Amniotic epithelial cell (primary cell): ENCODE results near the gene TAL1.
"Not testable (repeated sequence)": the region's sequence is repeated elsewhere in the genome, so short reads cannot be mapped to it uniquely, and the experiment has no call there.

ENCODE experiments used
- DNase-seq: peaks from one replicate; pipeline ENCODE4 v3.0.0-alpha.2; 2010; ENCODE audit warnings: low read depth

TAL1 gene

DNA sequence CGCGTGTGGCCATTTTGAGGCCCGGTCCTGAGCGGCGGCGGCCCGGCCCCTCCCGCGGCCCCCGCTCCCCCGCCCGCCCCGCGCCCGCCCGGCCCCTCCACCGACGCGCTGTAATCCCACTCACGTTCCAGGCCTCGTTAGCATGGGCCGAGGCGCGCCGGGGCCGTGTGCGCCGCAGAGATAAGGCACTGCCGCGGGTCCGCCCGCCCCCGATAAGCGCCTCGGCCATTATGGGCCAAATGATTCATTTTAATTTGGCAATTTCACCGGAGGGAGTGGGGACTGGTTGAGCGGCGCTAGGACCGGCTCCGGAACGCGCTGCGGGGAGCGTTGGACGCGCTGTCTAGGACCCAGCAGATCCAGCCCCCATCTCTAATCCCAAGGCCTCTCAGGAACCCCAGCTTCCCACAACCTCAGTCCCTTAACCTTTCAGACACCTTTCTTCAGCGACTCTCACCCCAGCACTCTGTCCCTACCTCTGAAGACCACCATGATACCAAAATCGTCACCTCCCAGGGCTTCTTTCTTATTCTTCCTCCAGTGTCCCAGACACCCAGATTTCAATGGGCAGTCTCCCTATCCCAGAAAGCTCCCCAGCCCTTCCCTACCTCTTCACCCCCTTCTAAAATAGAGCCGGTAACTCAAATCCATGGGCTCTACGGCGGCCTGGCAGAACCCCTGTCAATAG lies at the start of gene TAL1:
Gene TAL1 (minus strand): TSS at position 39 of the 688 bp plus-strand sequence. CDS start 6,337 bp downstream, outside the sequence.
- DNase-seq: no peak

DNA sequence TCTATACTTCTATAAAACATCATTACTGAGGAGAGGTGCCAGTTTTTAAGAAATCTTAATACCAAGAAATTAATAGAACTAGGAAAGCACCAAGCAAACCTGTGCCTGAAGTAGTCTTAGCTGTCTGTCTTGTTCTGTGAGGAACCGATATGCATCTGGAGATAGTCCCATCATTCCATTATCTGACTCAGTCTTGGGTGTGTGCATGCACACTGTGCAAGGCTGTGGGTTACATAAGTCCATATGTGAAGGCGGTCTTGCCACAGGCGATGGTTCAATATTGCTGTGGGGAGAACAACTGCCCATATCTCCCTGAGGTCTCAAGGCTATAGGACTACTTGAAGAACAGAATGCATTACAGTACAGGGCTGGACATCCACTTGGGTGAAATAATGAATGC lies 48.1 kb upstream of the TAL1 start:
- peak; percentile 16 for DNase-seq

DNA sequence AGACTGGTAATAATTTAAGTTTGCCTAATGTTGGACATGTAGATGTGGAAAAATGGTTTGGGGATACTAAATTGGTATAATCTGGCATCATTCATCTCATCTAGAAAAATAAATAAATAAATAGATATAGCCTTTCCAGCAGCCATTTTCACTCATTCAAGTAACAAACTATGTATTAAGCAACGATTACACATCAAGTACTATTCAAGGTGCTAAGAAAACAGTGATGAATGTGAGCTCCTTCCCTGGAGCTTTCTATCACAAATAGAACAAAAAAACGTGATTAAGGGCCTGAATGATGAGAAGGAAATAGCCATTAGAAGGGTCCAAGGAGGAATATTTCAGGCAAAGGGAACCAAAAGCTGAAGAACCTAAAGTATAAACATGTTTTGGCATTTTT lies 44.8 kb upstream of the TAL1 start:
- no peak for DNase-seq

DNA sequence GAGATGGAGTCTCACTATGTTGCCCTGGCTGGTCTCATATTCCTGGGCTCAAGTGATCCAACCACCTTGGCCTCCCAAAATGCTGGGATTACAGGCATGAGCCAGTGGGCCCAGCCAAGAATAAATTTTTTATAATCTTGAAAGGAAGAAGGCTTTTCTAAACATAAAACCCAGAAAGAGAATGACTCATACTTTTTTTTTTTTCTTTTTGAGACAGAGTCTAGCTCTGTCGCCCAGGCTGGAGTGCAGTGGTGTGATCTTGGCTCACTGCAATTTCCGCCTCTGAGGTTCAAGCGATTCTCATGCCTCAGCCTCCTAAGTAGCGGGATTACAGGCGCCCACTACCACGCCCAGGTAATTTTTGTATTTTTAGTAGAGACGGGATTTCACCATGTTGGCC lies 43.8 kb upstream of the TAL1 start:
- not testable (repeated sequence) for DNase-seq

DNA sequence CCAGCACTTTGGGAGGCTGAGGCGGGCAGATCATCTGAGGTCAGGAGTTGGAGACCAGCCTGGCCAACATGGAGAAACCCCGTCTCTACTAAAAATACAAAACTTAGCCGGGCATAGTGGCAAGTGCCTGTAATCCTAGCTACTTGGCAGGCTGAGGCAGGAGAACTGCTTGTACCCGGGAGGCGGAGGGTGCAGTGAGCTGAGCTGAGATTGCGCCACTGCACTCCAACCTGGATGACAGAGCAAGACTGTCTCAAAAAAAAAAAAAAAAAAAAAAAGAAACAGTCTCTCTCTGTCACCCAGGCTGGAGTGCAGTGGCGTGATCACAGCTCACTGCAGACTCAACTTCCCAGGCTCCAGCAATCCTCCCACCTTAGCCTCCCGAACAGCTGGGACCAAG lies 33.5 kb upstream of the TAL1 start:
- peak; percentile 11 for DNase-seq

DNA sequence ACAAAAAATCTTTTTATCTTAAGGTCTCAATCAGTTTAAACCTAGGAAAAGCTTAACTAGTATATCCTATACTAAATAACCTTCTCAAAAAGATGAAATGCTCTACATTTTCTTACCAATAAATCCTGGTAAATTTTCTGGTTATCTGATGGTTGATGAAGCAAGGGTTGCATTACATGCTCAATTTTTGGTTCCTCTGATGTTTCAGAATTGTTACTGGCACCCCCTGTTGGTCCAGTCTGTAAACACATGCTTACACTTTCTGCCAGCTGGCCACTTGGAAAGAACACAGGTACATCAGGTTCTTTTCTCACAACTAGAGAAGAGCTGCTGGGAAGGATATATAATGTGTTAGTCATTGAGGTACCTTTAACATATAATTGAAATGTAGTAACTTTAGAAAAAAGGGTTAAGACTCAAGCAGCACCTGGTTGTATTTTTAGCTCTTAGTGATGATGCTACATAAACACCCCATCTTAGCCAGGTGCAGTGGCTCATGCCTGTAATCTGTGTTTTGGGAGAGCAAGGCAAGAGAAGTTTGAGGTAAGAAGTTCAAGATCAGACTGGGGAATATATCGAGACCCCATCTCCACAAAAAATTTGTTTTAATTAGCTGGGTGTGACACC lies 30.9 kb upstream of the TAL1 start:
- DNase-seq: peak; percentile 39

DNA sequence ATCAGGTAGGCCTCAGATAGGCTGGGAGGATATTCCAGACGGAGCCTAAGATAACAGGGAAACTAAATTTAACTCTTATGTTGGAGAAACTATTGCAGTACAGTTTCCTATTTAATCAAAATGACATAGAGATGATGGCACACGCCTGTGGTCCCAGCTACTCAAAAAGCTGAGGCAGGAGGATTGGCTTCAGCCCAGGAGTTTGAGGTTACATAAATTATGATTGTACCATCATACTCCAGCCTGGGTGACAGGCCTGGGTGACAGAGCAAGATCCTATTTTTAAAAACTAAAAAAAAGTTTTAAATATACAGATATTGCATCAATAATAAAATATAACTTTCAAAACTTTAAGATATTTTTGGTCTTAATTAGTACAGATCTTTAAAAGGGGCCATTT lies 25.2 kb upstream of the TAL1 start:
- DNase-seq: peak; percentile 13

DNA sequence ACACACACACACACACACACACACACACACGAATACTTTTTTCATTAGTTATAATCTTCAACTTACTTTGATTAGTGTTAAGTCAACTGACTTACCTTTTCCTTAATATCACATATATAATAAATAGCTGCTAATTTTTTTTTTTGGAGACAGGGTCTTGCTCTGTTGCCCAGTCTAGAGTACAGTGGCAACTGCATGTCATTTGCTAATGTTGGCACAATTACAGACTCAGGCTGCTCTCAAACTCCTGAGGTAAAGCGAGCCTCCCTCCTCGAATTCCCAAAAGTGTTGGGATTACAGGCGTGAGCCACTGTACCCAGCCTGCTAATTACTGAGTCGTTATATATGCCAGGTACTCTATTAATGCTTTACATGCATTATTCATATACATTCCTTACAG lies 20.8 kb upstream of the TAL1 start:
- no peak for DNase-seq

DNA sequence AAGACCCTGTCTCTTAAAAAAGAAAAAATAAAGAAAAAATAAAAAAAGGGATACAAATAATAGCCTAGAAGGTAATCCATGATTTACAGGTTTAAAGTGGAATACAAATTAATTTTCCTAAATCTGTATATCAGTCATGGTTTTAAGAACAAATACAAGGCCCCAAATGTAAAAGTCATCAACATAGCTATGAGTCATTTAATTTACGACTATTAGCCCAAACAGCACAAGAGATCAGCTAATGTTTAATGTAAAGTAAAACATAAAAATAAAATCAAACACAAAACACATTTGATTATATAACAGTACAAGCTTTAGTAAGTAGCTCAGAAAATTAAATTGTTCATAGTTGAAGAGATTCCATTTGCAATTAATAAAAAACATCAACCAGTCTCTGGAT lies 20.3 kb upstream of the TAL1 start:
- no peak for DNase-seq

DNA sequence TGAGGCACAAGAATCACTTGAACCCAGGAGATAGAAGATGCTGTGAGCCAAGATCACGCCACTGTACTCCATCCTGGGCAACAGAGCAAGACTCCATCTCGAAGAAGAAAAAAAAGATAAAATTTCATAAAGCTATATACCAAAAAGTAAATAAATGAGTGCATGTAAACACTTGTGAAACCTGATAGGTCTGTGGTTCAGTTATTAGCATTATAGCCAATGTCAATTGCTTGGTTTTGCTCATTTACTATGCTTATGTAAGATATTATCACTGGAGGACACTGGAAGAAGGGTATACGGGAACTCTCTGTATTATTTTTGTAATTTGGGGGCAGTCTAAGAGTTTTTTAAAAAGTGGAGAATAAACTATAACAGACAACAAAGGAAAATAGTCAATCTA lies 17.7 kb upstream of the TAL1 start:
- DNase-seq: no peak

DNA sequence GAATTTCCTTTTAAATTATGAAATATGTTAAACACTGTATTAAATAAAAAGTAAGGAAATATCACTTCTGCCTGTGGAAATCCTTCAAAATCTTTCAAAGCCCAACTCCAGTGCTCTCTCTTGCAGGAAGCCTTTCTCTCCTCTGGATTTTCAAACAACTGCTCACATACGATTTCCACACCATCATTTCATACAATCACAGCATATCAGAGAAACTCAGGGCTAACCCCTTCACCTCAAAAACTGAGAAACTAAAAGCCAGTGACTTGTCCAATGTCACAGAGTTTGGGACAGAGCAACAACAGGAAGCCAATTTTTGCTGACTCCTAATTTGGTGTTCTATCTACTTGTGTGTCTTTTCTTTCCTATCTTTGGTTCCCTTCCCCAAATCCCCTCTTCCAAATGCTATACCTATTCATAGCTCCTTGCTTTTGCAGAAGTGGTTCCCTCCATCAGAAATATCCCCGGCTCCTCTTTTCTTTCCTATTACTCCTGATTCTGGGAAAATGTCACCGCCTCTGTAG lies 12.4 kb upstream of the TAL1 start:
- DNase-seq: no peak

DNA sequence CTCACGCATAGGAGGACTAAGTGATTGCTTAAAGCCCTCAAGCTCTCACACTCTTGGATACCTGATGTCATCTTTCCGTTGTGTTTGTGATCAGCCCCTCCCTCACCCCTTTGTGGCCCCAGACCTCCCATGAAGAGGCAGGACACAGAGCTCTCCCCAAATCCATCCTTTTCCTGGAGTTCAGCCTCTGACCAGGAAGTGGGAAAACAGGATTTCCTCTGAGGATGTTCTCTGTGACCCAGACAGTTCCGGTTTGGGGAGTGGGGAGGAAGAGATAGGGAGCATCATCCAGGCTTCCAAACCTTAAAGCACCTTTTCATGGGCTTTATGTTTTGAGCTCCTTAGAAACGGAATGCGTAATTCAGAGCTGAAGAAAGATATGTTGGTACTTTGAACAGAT lies 11.9 kb upstream of the TAL1 start:
- no peak for DNase-seq

DNA sequence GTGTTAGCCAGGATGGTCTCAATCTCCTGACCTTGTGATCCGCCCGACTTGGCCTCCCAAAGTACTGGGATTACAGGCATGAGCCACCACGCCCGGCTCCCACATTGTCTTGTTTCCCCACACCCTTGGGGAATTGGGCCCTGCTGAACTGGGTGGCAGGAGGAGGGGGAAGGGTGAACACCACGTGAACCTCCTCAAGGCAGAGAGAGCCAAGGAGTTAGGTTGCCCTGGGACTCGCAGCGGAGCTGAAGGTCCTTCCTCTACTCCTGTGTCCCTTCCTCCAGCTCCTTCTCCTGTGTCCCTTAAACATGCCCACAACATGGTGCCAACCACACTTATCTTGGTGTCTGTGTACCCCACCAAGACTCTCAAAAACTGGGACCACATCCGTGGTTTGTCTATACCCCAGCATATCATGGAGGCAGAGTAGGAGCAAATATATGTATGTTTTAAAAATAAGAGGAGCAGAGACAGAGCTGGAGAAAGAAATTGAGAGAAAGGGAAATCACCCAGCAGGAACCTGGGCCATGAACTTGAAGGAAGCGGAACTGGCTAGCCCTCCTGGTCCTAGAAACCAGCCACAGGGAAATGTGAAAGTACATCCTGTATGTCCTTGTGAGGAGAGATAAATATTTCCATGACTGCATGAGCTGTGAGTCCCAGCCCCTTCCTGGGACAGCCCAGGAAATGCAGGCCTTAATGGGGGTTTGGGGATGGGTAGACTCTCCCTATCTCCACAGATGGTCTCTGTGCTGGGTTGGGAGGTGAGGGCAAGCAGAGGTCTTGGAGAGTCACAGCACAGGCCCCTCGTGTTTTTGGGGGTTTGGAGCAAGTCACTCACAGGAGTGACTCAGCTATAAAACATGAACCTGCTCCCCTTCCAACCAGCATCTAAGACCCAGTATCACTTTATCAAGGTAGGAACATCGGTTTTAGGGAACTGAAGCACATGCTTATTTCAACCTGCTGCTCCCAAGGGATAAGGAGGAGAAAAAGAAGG lies 9.4 kb upstream of the TAL1 start:
- DNase-seq: no peak

DNA sequence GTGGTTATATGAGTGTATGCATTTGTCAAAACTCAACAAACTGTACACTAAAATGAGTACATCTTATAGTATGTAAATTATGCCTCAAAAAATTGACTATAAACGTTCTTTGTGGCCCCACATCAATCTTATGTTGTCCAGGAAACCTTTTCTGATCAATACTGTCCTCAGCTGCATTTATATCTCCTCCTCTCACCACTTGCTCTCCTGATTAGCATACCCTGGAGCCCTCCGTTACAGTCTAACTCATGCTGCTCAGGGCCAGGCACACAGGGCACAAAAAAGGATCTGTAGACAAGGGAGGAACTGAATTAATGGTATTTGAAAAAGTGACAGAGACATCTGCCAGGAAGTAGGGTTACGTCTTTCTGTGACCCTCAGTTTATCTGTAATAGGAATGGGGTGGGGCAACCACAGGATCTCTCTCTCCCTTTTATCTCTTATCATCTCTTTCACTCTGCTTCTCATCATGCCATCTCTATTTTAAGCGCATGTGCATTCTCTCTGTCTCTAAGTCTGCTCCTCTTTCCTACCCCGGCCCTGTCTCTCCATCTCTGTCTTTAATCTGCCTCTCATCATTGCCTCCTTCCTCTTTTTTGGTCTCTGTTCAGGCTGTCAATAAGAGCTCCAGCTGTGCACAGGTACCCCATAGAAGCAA lies 7.0 kb upstream of the TAL1 start:
- no peak for DNase-seq

DNA sequence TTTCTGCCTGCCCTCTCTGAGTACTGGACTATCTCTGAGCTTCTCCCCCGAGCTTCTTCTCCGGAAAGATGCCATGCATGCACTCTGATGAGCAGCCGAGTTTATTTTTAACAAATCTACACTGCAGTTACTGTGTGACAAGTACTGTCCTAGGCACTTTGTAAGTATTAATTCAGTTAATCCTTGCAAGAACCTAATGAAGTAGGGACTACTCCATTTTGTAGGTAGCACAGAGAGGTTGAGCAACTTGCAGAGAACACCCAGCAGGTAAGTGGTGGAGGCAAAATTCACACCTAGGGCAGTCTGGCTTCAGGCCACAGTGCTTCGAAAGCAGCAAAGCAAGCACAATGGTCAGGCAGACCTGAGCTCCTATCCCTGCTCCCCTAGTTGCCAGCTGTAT lies 3.8 kb upstream of the TAL1 start:
- no peak for DNase-seq

DNA sequence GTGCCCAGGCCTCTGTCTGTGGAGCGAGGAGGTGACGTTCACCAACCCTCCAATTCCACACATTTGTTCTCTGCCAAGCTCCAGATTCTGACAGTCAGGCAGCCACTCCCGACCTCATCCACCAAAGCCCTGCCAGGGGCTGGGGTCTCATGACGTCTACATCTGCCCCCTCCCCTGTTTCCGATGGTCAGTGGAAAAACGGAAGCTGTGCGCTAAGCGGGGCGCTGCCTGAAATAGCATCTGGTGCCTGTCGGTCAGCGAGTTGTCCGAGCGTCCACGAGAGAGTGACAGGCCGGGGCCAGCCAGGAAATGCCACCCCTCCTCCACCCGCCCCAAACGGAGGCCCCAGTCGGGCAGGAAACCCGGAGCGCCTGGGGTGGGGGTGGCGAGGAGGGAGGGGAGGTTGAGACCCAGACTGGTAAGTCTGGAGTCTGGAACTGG lies 3.2 kb upstream of the TAL1 start:
- DNase-seq: no peak

DNA sequence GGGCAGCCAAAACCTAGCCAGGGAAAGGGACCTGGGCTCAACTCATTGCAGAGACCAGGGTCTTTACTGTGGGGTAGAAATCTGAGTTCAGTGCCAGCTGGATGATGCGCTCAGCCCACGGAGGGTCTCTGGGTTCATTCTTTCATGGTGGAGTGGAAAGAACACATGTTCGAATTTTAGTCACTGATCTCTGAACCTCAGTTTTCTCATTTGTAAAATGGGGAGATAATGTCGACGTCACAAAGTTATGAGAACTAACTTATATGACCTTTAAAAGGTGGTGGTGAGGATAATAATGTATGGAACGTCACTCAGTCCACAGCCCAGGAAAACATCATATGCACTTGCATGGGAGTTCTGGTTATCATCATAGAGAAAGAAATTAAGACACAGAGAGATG lies 1.2 kb upstream of the TAL1 start:
- DNase-seq: no peak

DNA sequence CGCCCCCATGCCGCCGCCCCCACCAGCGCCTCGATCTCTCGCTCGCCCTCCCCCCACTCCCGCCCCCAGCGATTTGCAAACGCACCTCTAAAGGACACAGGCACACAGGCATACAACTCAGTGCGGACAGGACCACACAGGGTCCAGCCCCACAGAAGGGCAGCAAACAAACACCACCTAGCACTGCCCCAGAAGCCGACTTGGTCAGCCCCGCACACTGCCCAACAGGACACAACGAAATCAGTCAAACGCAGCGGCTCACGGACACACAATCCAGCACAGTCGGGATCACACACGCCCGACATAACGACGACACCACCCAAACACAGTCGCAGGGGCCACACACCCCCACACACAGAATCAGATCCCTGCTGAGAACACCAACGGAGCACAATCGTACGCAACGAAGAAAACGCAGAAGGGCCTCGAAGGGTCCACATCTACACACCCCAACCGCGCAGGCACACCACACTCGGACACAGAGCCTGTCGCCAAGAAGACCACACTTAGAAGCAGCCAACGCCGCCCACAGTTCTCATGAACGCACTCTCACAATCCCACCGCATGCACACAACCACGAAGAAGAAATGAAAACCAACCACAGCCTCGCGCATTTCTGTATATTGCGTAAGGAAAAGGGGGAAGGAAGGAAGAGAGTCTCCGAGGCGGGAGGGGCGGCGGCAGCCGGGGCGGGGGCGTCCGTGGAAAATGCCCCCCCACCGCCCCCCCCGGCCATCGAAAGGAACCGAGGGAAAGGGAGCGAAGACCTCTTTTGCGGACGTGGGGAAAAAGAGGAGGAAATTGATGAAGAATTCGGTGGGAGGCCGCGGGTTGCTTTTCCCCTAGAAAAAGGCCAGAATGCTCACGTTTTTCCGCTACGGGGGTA lies 481 bp downstream of the TAL1 start:
- peak; percentile 41 for DNase-seq

DNA sequence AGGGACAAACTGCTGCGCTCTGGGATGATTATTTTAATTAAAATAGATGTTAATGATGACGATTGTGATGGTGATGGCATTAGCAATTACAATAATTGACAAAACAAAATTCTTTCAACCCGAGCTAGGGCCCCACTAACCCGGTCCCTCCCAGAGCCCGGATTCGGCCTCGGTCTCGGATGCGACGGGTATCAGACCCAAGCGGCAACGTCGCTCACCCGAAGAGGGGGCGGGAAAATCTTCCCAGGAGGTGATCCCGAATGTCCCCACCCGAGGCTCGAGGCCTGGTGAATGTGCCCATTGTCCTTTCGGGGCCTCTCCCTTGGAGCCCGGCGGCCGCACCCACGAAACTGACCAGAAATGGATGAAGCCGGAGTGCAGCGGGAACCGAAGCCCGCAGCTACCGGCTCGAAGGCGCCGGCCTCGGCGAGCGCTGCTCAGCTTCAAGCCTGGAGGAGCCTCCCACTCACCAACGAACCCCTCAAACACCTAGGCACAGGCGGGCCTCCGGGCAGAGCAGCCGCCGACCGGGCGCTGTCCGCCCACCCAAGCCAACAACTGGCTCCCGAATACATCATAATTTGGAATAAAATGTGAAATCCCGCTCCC lies 1.2 kb downstream of the TAL1 start:
- DNase-seq: no peak

DNA sequence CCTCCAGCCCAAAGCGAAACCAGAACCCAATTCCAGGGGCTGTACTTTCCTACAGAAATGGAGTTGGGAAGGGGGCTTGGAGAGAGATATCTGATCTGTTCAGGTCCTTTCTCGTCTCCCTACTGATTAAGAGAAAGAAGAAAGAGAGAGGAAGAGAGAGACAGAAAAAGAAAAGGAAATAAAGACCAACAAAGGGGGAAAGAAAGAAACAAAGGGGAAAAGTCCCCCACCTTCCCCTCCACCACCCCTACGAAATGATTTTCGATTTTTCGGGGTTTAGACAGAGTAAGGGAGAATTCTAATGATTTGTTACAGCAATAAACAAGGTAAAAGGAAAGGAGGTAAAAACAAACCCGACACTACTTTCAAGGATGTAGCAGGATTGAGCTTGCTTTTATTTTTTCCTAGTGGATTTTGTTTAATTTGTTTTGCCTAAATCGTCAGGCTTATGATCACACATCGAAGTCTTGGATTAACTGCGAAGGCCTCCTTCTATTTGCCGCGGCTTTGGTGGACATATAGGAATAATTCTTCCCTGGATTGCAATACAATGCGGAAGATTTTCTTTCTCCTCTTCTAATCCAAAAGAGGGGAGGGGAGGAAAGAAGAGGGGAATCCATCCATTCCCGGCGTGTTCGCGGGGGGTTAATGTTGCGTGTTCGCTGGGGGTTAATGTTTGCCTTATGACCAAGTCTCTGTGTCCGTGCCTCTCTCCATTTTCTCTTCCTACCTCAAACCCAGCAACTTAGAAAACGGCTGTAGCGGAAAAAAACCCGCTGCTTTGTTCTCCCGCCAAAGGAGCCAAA lies 1.9 kb downstream of the TAL1 start:
- no peak for DNase-seq
